Aorta (tissue), 5 donors: ENCODE results near the gene ZBTB21. TPM values are rescaled to one million over a fixed set of nuclear protein-coding genes. Genes with fewer than 3 reads are reported as not detected.
"Not testable (repeated sequence)": the region's sequence is repeated elsewhere in the genome, so short reads cannot be mapped to it uniquely, and the experiment has no call there.

Experiments used
- ATAC-seq: fragments of 200-7000 bp; cut with Tn5 transposase; one replicate; pipeline ENCODE4 v1.9.1; 2022; ENCODE audit warnings: moderate library complexity; ENCODE audit not compliant: low FRiP score
- DNase-seq, 2 donors: peaks; one replicate each; pipeline ENCODE4 v3.0.0-alpha.2; 2020
- H3K27ac ChIP-seq, 2 donors: one replicate each; pipeline ENCODE4 v1.5.1; 2013; ENCODE audit warnings: low read length in 2 of 2, mild to moderate bottlenecking in 2 of 2, moderate library complexity in 2 of 2, control low read depth in 1 of 2, inconsistent platforms in 1 of 2, low read depth in 1 of 2
- H3K27me3 ChIP-seq, 2 donors: one replicate each; pipeline ENCODE4 v1.6.1; 2013; ENCODE audit warnings: control low read depth in 1 of 2, low read length in 1 of 2, mild to moderate bottlenecking in 1 of 2, moderate library complexity in 1 of 2; ENCODE audit not compliant: insufficient read depth in 2 of 2, control insufficient read depth in 1 of 2
- H3K36me3 ChIP-seq, 2 donors: one replicate each; pipeline ENCODE4 v1.6.1; 2013; ENCODE audit warnings: control low read depth in 1 of 2, low read length in 1 of 2, mild to moderate bottlenecking in 1 of 2; ENCODE audit not compliant: insufficient read depth in 2 of 2, control insufficient read depth in 1 of 2
- H3K4me1 ChIP-seq, 2 donors: one replicate each; pipeline ENCODE4 v1.6.1; 2013; ENCODE audit warnings: low read length in 2 of 2, control low read depth in 1 of 2, mild to moderate bottlenecking in 1 of 2, moderate library complexity in 1 of 2; ENCODE audit not compliant: insufficient read depth in 2 of 2, control insufficient read depth in 1 of 2
- H3K4me3 ChIP-seq, 2 donors: one replicate each; pipeline ENCODE4 v1.5.1; 2013; ENCODE audit warnings: low read length in 2 of 2, control low read depth in 1 of 2, mild to moderate bottlenecking in 1 of 2
- H3K9me3 ChIP-seq: one replicate; pipeline ENCODE4 v1.6.1; 2013; ENCODE audit warnings: mild to moderate bottlenecking, low read length; ENCODE audit not compliant: control insufficient read depth
- WGBS, 2 donors: extraction: QIAGEN DNeasy Blood & Tissue Kit; methylation state at CpG; one replicate each; pipeline ENCODE4 v1.1.7; 2013; 5-methylcytosine and 5-hydroxymethylcytosine counted together
- intact Hi-C, 2 donors: fragments of 100-400 bp; cut with DNase I; formaldehyde crosslinking; loops; one replicate each; pipeline versions ENCODE4 v1.14.2 to v1.15.0; 2022
- polyA plus RNA-seq, 2 donors: library from polyadenylated mRNA; stranded (reverse); fragments of 200-250 nt; gene quantifications; one replicate each; pipeline ENCODE4 v1.2.3, GENCODE V29; 2013
- total RNA-seq, 2 donors: library from RNA; stranded (reverse); fragmentation: NEBNext Ultra II Directional; extraction: Animal tissue kit (Norgen Biotek cat#: 25700); gene quantifications; one replicate each; pipeline ENCODE4 v1.2.1, GENCODE V29; 2021
- donor health status: healthy with polysubstance abuse.
- donor health status: Bipolar disorder and iron deficiency.
- donor health status: DM: no; HTN: no; CAD: no.
- donor health status: DM: no; HTN: no; CAD: no.
- donor health status: DM: yes; HTN: yes; CAD: no.

Gene ZBTB21
- total and polyA plus RNA-seq, 4 donors = 3.1 to 52.8 (median 13.1) TPM

GRCh38 chr21:41997657-41998056 lies 12.5 kb downstream of the ZBTB21 start:
- Histone ChIP-seq H3K27ac (peak overlapping the region in 1 of 2 donors; percentile 44), H3K27me3 (no peaks in the 10 kb centered on the region), H3K4me3 (no peak overlapping the region), H3K4me1 (peaks cover 0 to 6% of the 10 kb centered on the region in 2 donors), H3K9me3 (no peaks in the 10 kb centered on the region), H3K36me3 (peaks cover 2 to 3% of the 10 kb centered on the region in 2 donors)
- ATAC-seq (no peak), DNase-seq (no peak)
- intact Hi-C loops = no loop called here
- 90 to 96% methylated on average over 1 of the region's 1 CpG for WGBS, 2 donors

- intact Hi-C loops = no loop called here
- peaks cover 0 to 5% of the 10 kb centered on the region in 2 donors for H3K36me3 ChIP-seq
- 98 to 99% methylated on average over 3 of the region's 3 CpGs for WGBS, 2 donors
Observed at GRCh38 chr21:41995577-41995976, 14.6 kb downstream of the ZBTB21 start.

GRCh38 chr21:41994613-41995012 lies 15.5 kb downstream of the ZBTB21 start:
- H3K9me3 ChIP-seq, H3K27me3 ChIP-seq, DNase-seq, H3K4me1 ChIP-seq, H3K36me3 ChIP-seq, H3K4me3 ChIP-seq, ATAC-seq, intact Hi-C loops: not testable (repeated sequence)
- WGBS, 2 donors = 94 to 96% methylated on average over 5 of the region's 5 CpGs
- peak overlapping the region in 1 of 2 donors; percentile 34 for H3K27ac ChIP-seq

More at GRCh38 chr21:41995577-41995976, 14.6 kb downstream of the ZBTB21 start:
- Histone ChIP-seq H3K27ac (no peak overlapping the region), H3K27me3 (no peaks in the 10 kb centered on the region), H3K4me1 (peaks cover 0 to 4% of the 10 kb centered on the region in 2 donors), H3K4me3 (no peak overlapping the region), H3K9me3 (no peaks in the 10 kb centered on the region)
- ATAC-seq (no peak), DNase-seq (no peak)

GRCh38 chr21:41993744-41994143 lies 16.4 kb downstream of the ZBTB21 start:
- no peaks in the 10 kb centered on the region for H3K9me3 ChIP-seq
- 13 to 14% methylated on average over 6 of the region's 6 CpGs for WGBS, 2 donors
- no peak overlapping the region for H3K27ac ChIP-seq
- H3K4me1 ChIP-seq = peaks cover 0 to 4% of the 10 kb centered on the region in 2 donors
- DNase-seq (no peak), ATAC-seq (peak; percentile 44)
- intact Hi-C loops = no loop called here
- H3K36me3 ChIP-seq = peaks cover 0 to 5% of the 10 kb centered on the region in 2 donors
- no peaks in the 10 kb centered on the region for H3K27me3 ChIP-seq
- no peak overlapping the region for H3K4me3 ChIP-seq

GRCh38 chr21:41992576-41992975 lies 17.6 kb downstream of the ZBTB21 start:
- 97 to 99% methylated on average over 15 of the region's 15 CpGs for WGBS, 2 donors
- Histone ChIP-seq H3K4me3 (no peak overlapping the region), H3K36me3 (peaks cover 0 to 3% of the 10 kb centered on the region in 2 donors), H3K27ac (no peak overlapping the region), H3K4me1 (peaks cover 0 to 2% of the 10 kb centered on the region in 2 donors), H3K9me3 (no peaks in the 10 kb centered on the region), H3K27me3 (no peaks in the 10 kb centered on the region)
- ATAC-seq (no peak), DNase-seq (no peak)
- intact Hi-C loops = no loop called here

- no peaks in the 10 kb centered on the region for H3K9me3 ChIP-seq
- H3K27me3 ChIP-seq = no peaks in the 10 kb centered on the region
- no peak overlapping the region for H3K27ac ChIP-seq
- 97 to 99% methylated on average over 16 of the region's 16 CpGs for WGBS, 2 donors
- peaks cover 0 to 3% of the 10 kb centered on the region in 2 donors for H3K36me3 ChIP-seq
- DNase-seq (no peak), ATAC-seq (no peak)
- intact Hi-C loops = no loop called here
- peaks cover 0 to 2% of the 10 kb centered on the region in 2 donors for H3K4me1 ChIP-seq
- no peak overlapping the region for H3K4me3 ChIP-seq
Observed at GRCh38 chr21:41991659-41992058, 18.5 kb downstream of the ZBTB21 start.

GRCh38 chr21:41989698-41990097 lies 20.5 kb downstream of the ZBTB21 start:
- Histone ChIP-seq H3K4me1 (peaks cover 0 to 2% of the 10 kb centered on the region in 2 donors), H3K27me3 (no peaks in the 10 kb centered on the region), H3K36me3 (peaks cover 0 to 3% of the 10 kb centered on the region in 2 donors), H3K4me3 (no peak overlapping the region), H3K9me3 (no peaks in the 10 kb centered on the region), H3K27ac (no peak overlapping the region)
- 85 to 90% methylated on average over 2 of the region's 2 CpGs for WGBS, 2 donors
- intact Hi-C loops = no loop called here
- DNase-seq = no peak
- no peak for ATAC-seq

GRCh38 chr21:41987310-41987709 lies 22.9 kb downstream of the ZBTB21 start:
- Histone ChIP-seq H3K9me3 (no peaks in the 10 kb centered on the region), H3K36me3 (peaks cover 0 to 3% of the 10 kb centered on the region in 2 donors), H3K27me3 (no peaks in the 10 kb centered on the region), H3K4me1 (no peaks in the 10 kb centered on the region), H3K4me3 (no peak overlapping the region), H3K27ac (no peak overlapping the region)
- no peak for ATAC-seq
- DNase-seq = no peak
- 95 to 97% methylated on average over 3 of the region's 3 CpGs for WGBS, 2 donors
- intact Hi-C loops = no loop called here

GRCh38 chr21:41985662-41986416 lies 24.3 kb downstream of the ZBTB21 start:
- Histone ChIP-seq H3K9me3 (no peaks in the 10 kb centered on the region), H3K27me3 (no peaks in the 10 kb centered on the region), H3K4me3 (no peak overlapping the region), H3K4me1 (no peaks in the 10 kb centered on the region), H3K36me3 (no peaks in the 10 kb centered on the region), H3K27ac (no peak overlapping the region)
- no peak for ATAC-seq
- no peak for DNase-seq
- intact Hi-C loops = no loop called here
- 75 to 86% methylated on average over 6 of the region's 6 CpGs for WGBS, 2 donors
